HS-5 (cell line): ENCODE measurements around the gene COG2.
"Not testable (repeated sequence)": the region's sequence is repeated elsewhere in the genome, so short reads cannot be mapped to it uniquely, and the experiment has no call there.

Experiments
- DNase-seq: peaks from one replicate; pipeline ENCODE4 v3.0.0-alpha.2; 2012; ENCODE audit warnings: low read depth

The COG2 gene

GRCh38 chr1:230642263-230642959 is at the start of gene COG2:
Gene COG2, plus strand, starts transcription at chr1:230642481. Its CDS starts 126 bp downstream, at chr1:230642607.
- DNase-seq: peak; percentile 56

- DNase-seq: no peak
These were observed 49.4 kb upstream of the COG2 start for GRCh38 chr1:230592848-230593414.

GRCh38 chr1:230594214-230594773 is 48.0 kb upstream of the COG2 start:
- DNase-seq: no peak

GRCh38 chr1:230595181-230595580 is 47.1 kb upstream of the COG2 start:
- DNase-seq: no peak

- DNase-seq: no peak
These were observed 46.0 kb upstream of the COG2 start for GRCh38 chr1:230596306-230596705.

- no peak for DNase-seq
These were observed 43.5 kb upstream of the COG2 start for GRCh38 chr1:230598745-230599144.

- DNase-seq: no peak
These were observed 42.2 kb upstream of the COG2 start for GRCh38 chr1:230599926-230600656.

GRCh38 chr1:230600657-230601400 is 41.5 kb upstream of the COG2 start:
- not testable (repeated sequence) for DNase-seq

GRCh38 chr1:230609208-230609607 is 33.1 kb upstream of the COG2 start:
- DNase-seq: no peak

- no peak for DNase-seq
These were observed 31.7 kb upstream of the COG2 start for GRCh38 chr1:230610589-230610988.

GRCh38 chr1:230611128-230611877 is 31.0 kb upstream of the COG2 start:
- no peak for DNase-seq

- DNase-seq: no peak
These were observed 30.4 kb upstream of the COG2 start for GRCh38 chr1:230611878-230612235.

- DNase-seq: no peak
These were observed 29.6 kb upstream of the COG2 start for GRCh38 chr1:230612651-230613050.

GRCh38 chr1:230614121-230614520 is 28.2 kb upstream of the COG2 start:
- no peak for DNase-seq

GRCh38 chr1:230618537-230618936 is 23.7 kb upstream of the COG2 start:
- no peak for DNase-seq

GRCh38 chr1:230620649-230621323 is 21.5 kb upstream of the COG2 start:
- DNase-seq: no peak

GRCh38 chr1:230621324-230622030 is 20.8 kb upstream of the COG2 start:
- DNase-seq: no peak

GRCh38 chr1:230622151-230622550 is 20.1 kb upstream of the COG2 start:
- no peak for DNase-seq

GRCh38 chr1:230624097-230624713 is 18.1 kb upstream of the COG2 start:
- no peak for DNase-seq

- DNase-seq: no peak
These were observed 16.0 kb upstream of the COG2 start for GRCh38 chr1:230626232-230626631.
